CD8-positive, alpha-beta memory T cell (primary cell): Measurements from ENCODE around the gene PGAP2. TPM values are rescaled to one million over a fixed set of nuclear protein-coding genes. Genes with fewer than 3 reads are reported as not detected.
A peak's percentile ranks its signal among the peaks of the same experiment; 100 is the strongest.

ENCODE experiments used
- CTCF ChIA-PET: fragments of 350-600 bp; sonication (Branson Sonifier 250); formaldehyde crosslinking; loops from one replicate; lab custom pipeline; 2021; ENCODE audit warnings: antibody characterized with exemption; lab: Charles Lee
- POLR2A ChIA-PET: fragments of 350-600 bp; sonication (Branson Sonifier 250); formaldehyde crosslinking; loops from one replicate; lab custom pipeline; 2021; ENCODE audit warnings: antibody characterized with exemption; lab: Charles Lee
- DNase-seq, 5 donors: peaks; one replicate each; pipeline versions ENCODE4 v3.0.0 to v3.0.0-alpha.2; 2020 to 2022; ENCODE audit warnings: mixed read lengths in 1 of 5
- H3K27ac ChIP-seq: one replicate; pipeline ENCODE4 v1.7.0; 2013; ENCODE audit warnings: low read depth, mild to moderate bottlenecking, low read length, moderate library complexity
- H3K27me3 ChIP-seq: 2 replicates; pipeline ENCODE4 v1.7.0; 2013; ENCODE audit warnings: low read length, mild to moderate bottlenecking; ENCODE audit not compliant: insufficient read depth, poor library complexity, severe bottlenecking
- H3K36me3 ChIP-seq: 2 replicates; pipeline ENCODE4 v1.7.0; 2013; ENCODE audit warnings: mild to moderate bottlenecking, low read length, moderate library complexity; ENCODE audit not compliant: insufficient read depth
- H3K4me1 ChIP-seq: 2 replicates; pipeline ENCODE4 v1.7.0; 2013; ENCODE audit warnings: mild to moderate bottlenecking, low read length, moderate library complexity; ENCODE audit not compliant: insufficient read depth
- H3K4me3 ChIP-seq: 2 replicates; pipeline ENCODE4 v1.7.0; 2013; ENCODE audit warnings: mild to moderate bottlenecking, low read length
- H3K9me3 ChIP-seq: 2 replicates; pipeline ENCODE4 v1.7.0; 2013; ENCODE audit warnings: mild to moderate bottlenecking, low read length
- H3K27ac Mint-ChIP-seq, 8 donors: one replicate each; pipeline ENCODE4 v1.8.0; 2020 to 2021; ENCODE audit warnings: mixed read lengths in 8 of 8, mild to moderate bottlenecking in 6 of 8, inconsistent platforms in 3 of 8, moderate library complexity in 3 of 8
- H3K27me3 Mint-ChIP-seq, 2 donors: one replicate each; pipeline ENCODE4 v1.8.0; 2020 to 2021; ENCODE audit warnings: mixed read lengths in 2 of 2, mild to moderate bottlenecking in 1 of 2, moderate library complexity in 1 of 2
- H3K36me3 Mint-ChIP-seq, 3 donors: one replicate each; pipeline ENCODE4 v1.8.0; 2020 to 2021; ENCODE audit warnings: mixed read lengths in 3 of 3, inconsistent platforms in 1 of 3, mild to moderate bottlenecking in 1 of 3
- H3K4me1 Mint-ChIP-seq, 3 donors: one replicate each; pipeline ENCODE4 v1.8.0; 2020 to 2021; ENCODE audit warnings: mixed read lengths in 3 of 3, inconsistent platforms in 1 of 3, mild to moderate bottlenecking in 1 of 3
- H3K4me3 Mint-ChIP-seq, 7 donors: one replicate each; pipeline ENCODE4 v1.8.0; 2020 to 2021; ENCODE audit warnings: mixed read lengths in 7 of 7, mild to moderate bottlenecking in 6 of 7, moderate library complexity in 4 of 7, inconsistent platforms in 2 of 7
- H3K9me3 Mint-ChIP-seq, 5 donors: one replicate each; pipeline ENCODE4 v1.8.0; 2020 to 2022; ENCODE audit warnings: mixed read lengths in 5 of 5, mild to moderate bottlenecking in 3 of 5, moderate library complexity in 2 of 5, inconsistent platforms in 1 of 5
- polyA plus RNA-seq: library from polyadenylated mRNA; unstranded; fragments of 300-500 nt; fragmentation: Illumina TruSeq; gene quantifications from one replicate; pipeline ENCODE4 v1.2.3, GENCODE V29; 2021
- total RNA-seq, 2 experiments: library from RNA; stranded (reverse); gene quantifications; one replicate each; pipeline ENCODE4 v1.2.3, GENCODE V29; 2021

The PGAP2 gene
- total and polyA plus RNA-seq, 3 experiments from 2014 or later: 16.1 to 40.2 (median 38.9) TPM

DNA sequence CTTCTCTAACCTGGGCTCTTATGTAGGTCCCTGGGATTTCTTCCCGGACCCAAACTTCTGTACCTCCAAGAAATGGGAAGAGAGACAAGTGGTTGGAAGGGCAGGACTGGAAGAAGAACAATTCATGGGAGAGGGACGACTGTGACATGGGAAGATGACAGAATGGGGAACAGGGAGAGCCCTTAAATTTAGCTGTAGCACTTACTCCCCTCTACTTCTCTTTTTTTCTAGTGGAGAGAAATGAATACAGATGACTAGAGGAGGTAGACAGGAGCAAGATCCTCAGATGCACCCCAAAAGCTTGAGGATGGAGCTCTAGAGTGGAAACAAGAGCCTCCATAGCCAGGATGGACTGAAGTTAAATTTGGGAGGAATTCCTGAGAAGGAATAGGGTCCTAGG, 30.1 kb downstream of the PGAP2 start:
- CTCF ChIA-PET: interaction anchor here (0.5 to 14.4 kb wide), 6 partner anchors 13 to 234 kb away, joined by 3 to 297 read pairs (median 4); partner anchors contain the start of gene STIM1
- peak overlapping the region; percentile 90 to 98 (median 96) for H3K27ac Mint-ChIP-seq
- peaks cover 65 to 79% (median 73%) of the 10 kb centered on the region in 3 donors for H3K4me1 Mint-ChIP-seq
- Histone ChIP-seq H3K4me1 (peaks cover 63% of the 10 kb centered on the region), H3K4me3 (peak overlapping the region; percentile 69), H3K36me3 (peaks cover 4% of the 10 kb centered on the region), H3K27me3 (no peaks in the 10 kb centered on the region), H3K27ac (peak overlapping the region; percentile 86), H3K9me3 (no peaks in the 10 kb centered on the region)
- DNase-seq: no peak
- peaks cover 0 to 50% (median 15%) of the 10 kb centered on the region in 3 donors for H3K36me3 Mint-ChIP-seq
- POLR2A ChIA-PET: interaction anchor here (4.7 kb wide), 1 partner anchor 15 kb away, joined by 157 read pairs; the partner anchor contains the start of gene STIM1
- peaks cover 0 to 4% of the 10 kb centered on the region in 2 donors for H3K27me3 Mint-ChIP-seq
- no peaks in the 10 kb centered on the region for H3K9me3 Mint-ChIP-seq
- H3K4me3 Mint-ChIP-seq: peak overlapping the region; percentile 92 to 96 (median 95)

DNA sequence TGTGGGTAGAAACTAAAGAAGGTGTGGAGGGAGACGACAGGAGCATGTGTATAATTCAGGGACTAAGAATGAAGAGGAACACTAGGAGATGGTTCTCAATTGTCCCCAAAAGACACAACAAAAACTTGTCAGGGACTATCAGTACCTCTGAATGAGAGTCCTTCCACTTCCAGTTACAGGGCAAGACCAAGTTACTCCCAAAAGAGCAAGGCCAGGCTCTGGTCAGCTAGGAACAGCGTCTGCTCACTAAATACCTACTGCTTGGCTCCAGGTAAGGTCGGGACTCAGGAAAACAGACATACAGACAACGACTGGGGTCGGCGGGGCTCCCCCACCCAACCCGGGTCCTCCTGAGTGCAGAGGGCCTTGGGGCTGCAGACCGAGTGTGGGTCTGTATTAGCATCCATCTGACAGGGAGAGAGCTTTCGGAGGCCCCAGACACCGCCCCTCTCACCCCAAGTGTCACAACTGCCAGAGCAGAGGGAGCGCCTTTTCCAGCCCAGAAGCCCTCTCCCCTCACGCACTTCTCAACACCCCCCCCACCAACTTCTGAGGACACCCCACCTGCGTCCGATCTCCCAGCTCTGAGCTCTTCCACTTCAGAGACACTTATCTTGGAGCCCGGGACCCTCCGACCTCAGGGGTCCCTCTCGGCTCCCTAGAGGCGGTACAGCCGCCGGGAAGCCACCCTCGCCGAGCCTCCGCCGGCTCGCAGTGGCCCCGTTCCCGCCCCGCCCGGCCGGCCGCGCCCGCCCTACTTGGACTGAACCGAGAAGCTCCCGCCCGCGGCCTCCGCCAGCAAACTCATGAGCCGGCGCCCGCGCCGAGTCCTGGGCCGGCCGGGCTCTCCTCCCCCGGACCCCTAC, 31.9 kb downstream of the PGAP2 start:
- POLR2A ChIA-PET: interaction anchor here (0.5 to 4.7 kb wide), 13 partner anchors 8 to 233 kb away, joined by 3 to 157 read pairs (median 9); partner anchors contain the start of genes NUP98, PGAP2 and STIM1
- CTCF ChIA-PET: interaction anchor here (1.0 to 14.4 kb wide), 13 partner anchors 10 to 233 kb away, joined by 3 to 297 read pairs (median 20); partner anchors contain the start of genes NUP98, PGAP2 and STIM1
- Histone ChIP-seq H3K4me3 (peak overlapping the region; percentile 69), H3K27me3 (no peaks in the 10 kb centered on the region), H3K36me3 (no peaks in the 10 kb centered on the region), H3K9me3 (no peaks in the 10 kb centered on the region), H3K4me1 (peaks cover 46% of the 10 kb centered on the region), H3K27ac (peak overlapping the region; percentile 86)
- Mint-ChIP-seq H3K4me3 (peak overlapping the region; percentile 92 to 96 (median 95)), H3K27me3 (peaks cover 0 to 4% of the 10 kb centered on the region in 2 donors), H3K36me3 (peaks cover 0 to 32% (median 9%) of the 10 kb centered on the region in 3 donors), H3K9me3 (no peaks in the 10 kb centered on the region), H3K4me1 (peaks cover 48 to 62% (median 55%) of the 10 kb centered on the region in 3 donors), H3K27ac (peak overlapping the region; percentile 90 to 98 (median 96))
- peak in 4 of 5 donors; percentile 12 to 62 (median 40) for DNase-seq

DNA sequence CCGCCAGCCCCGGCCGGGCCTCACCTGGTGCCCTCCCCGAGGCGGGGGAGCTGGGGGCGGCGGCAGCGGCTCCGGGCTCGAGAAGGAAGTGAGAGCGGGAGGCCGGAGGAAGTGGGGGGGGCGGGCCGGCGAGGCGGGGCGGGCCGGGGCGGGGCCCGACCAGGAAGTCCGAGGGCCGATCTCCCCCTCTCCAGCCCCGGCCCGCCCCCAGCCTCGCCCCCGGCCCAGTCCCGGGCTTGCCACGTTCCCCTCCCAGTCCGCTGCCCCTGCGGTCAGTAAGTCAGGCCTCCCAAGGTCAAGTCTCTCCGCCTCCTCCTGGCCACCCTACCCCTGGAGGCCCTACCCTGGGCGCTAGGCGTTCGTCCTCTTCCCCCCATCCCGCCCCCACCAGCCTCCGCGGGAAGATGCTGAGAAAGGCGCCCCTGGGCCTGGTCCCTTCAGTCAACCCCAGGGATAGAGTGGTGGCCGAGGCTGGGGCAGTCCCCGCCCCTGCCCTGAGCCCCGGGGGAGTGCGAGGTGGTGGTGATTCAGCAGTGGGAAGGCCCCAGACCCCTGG, 32.6 kb downstream of the PGAP2 start, which contains the start of gene RHOG:
Gene RHOG, minus strand, starts transcription at position 90 of the 556 bp plus-strand sequence. CDS start 12,821 bp downstream, outside the sequence.
- Histone ChIP-seq H3K27ac (peak within 1 kb of the TSS; percentile 86), H3K9me3 (no peaks in the 10 kb centered on the region), H3K27me3 (no peaks in the 10 kb centered on the region), H3K36me3 (no peaks in the 10 kb centered on the region), H3K4me1 (peaks cover 39% of the 10 kb centered on the region), H3K4me3 (peak within 1 kb of the TSS; percentile 69)
- Mint-ChIP-seq H3K27ac (peak within 1 kb of the TSS; percentile 94 to 99 (median 97)), H3K4me1 (peaks cover 41 to 55% (median 48%) of the 10 kb centered on the region in 3 donors), H3K36me3 (peaks cover 0 to 27% (median 5%) of the 10 kb centered on the region in 3 donors), H3K9me3 (no peaks in the 10 kb centered on the region), H3K4me3 (peak within 1 kb of the TSS; percentile 92 to 96 (median 95)), H3K27me3 (peaks cover 0 to 4% of the 10 kb centered on the region in 2 donors)
- ChIA-PET POLR2A (interaction anchor here (0.5 to 4.7 kb wide), 18 partner anchors 9 to 232 kb away, joined by 3 to 157 read pairs (median 7); partner anchors contain the start of genes NUP98, PGAP2 and STIM1), CTCF (interaction anchor here (0.8 to 14.4 kb wide), 23 partner anchors 10 to 234 kb away, joined by 3 to 297 read pairs (median 5); partner anchors contain the start of genes NUP98, PGAP2 and STIM1)
- peak in 3 of 5 donors; percentile 58 to 80 (median 64) for DNase-seq

DNA sequence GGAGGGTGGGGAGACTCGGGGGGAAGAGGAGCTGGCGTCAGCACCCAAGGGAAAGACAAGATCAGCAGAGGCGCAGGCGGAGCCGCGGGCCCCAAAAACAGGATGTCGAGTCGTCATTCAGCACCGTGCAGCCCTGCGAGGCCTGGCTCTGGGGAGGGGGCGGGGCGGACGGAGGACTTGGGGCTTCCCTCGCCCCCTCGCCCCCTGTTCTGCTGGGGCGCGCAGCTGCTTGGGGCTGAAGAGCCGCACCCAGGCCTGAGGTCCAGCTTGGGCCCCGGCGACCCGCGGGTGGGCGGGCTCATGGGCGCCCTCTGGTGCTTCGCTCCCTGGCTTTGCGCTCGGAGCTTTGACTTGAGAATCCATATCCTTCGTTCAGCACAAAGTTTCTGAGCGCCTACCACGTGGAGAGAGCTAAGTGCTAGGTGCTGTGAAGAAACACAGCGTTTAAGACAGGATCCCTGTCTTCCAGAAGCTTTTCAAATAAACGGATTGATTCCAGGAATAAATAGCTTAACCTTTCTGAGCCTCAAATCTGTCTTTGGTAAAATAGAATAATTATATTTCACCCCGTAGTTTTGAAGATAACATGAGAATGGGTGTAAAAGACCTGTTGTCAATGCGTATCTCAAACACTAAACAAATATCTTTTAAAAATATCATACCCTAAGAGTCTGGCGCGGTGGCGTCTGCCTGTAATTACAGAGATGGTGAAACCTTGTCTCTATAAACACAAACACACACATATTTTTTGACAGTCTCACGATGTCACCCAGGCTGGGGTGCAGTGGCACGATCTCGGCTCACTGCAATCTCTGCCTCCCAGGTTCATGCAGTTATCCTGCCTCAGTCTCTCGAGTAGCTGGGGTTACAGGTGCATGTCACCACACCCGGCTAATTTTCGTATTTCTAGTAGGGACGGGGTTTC, 33.3 kb downstream of the PGAP2 start:
- Histone ChIP-seq H3K36me3 (no peaks in the 10 kb centered on the region), H3K9me3 (no peaks in the 10 kb centered on the region), H3K27ac (peak overlapping the region; percentile 86), H3K4me1 (peaks cover 32% of the 10 kb centered on the region), H3K27me3 (no peaks in the 10 kb centered on the region), H3K4me3 (peak overlapping the region; percentile 60)
- Mint-ChIP-seq H3K4me3 (peak overlapping the region; percentile 85 to 96 (median 91)), H3K36me3 (peaks cover 0 to 27% (median 5%) of the 10 kb centered on the region in 3 donors), H3K9me3 (no peaks in the 10 kb centered on the region), H3K4me1 (peaks cover 37 to 48% (median 43%) of the 10 kb centered on the region in 3 donors), H3K27ac (peak overlapping the region; percentile 94 to 99 (median 96)), H3K27me3 (peaks cover 0 to 4% of the 10 kb centered on the region in 2 donors)
- ChIA-PET POLR2A (interaction anchor here (0.7 to 4.7 kb wide), 16 partner anchors 10 to 231 kb away, joined by 3 to 157 read pairs (median 7); partner anchors contain the start of genes NUP98, PGAP2 and STIM1), CTCF (interaction anchor here (0.7 to 14.4 kb wide), 29 partner anchors 9 to 253 kb away, joined by 3 to 297 read pairs (median 4); partner anchors contain the start of genes NUP98, PGAP2 and STIM1)
- DNase-seq: peak; percentile 89 to 97 (median 96)

DNA sequence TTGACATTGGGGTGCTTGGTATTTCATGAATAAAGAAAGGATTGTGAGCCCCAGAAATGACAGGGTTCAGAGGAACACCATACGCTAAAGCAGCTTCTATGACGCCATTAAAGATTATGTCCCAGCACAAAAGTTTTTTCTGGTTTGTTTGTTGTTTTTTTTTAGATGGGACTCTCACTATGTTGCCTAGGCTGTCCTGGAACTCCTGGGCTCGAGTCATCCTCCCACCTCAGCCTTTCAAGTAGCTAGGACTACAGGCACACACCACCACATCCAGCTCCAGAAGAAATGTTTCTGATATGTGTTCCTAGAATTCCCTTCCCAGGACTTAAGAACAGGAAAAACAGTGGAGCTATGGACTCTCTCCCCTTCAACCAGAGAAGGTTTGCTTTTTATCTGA, 35.0 kb downstream of the PGAP2 start:
- peaks cover 0 to 8% of the 10 kb centered on the region in 2 donors for H3K27me3 Mint-ChIP-seq
- no peaks in the 10 kb centered on the region for H3K27me3 ChIP-seq
- H3K4me1 Mint-ChIP-seq: peaks cover 22 to 32% (median 26%) of the 10 kb centered on the region in 3 donors
- H3K9me3 ChIP-seq: no peaks in the 10 kb centered on the region
- H3K9me3 Mint-ChIP-seq: no peaks in the 10 kb centered on the region
- peak overlapping the region in 1 of 7 donors; percentile 23 for H3K4me3 Mint-ChIP-seq
- H3K27ac Mint-ChIP-seq: peak overlapping the region in 6 of 8 donors; percentile 6 to 84 (median 76)
- peaks cover 0 to 21% (median under 1%) of the 10 kb centered on the region in 3 donors for H3K36me3 Mint-ChIP-seq
- H3K27ac ChIP-seq: no peak overlapping the region
- H3K4me1 ChIP-seq: peaks cover 16% of the 10 kb centered on the region
- CTCF ChIA-PET: interaction anchor here (13.6 to 14.4 kb wide), 2 partner anchors 8 to 226 kb away, joined by 297 to 407 read pairs; partner anchors contain the start of gene STIM1
- no peak for DNase-seq
- H3K4me3 ChIP-seq: no peak overlapping the region
- no peaks in the 10 kb centered on the region for H3K36me3 ChIP-seq
- POLR2A ChIA-PET: no interaction called here

DNA sequence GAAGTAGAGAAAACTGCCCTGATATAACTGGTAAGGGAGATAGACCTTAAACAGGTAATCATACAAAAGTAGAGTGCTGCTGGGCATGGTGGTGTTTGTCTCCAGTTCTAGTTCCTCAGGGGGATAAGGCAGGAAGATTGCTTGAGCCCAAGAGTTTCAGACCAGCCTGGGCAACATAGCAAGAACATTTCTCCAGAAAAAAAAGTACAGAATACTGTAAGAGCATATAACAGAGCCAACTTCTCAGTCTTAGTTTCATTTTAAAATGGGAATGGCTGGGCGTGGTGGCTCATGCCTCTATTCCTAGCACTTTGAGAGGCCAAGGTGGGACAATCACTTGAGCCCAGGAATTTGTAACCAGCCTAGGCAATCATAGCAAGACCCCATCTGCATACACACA, 36.9 kb downstream of the PGAP2 start:
- Mint-ChIP-seq H3K27ac (peak overlapping the region in 1 of 8 donors; percentile 37), H3K27me3 (peaks cover 0 to 4% of the 10 kb centered on the region in 2 donors), H3K9me3 (no peaks in the 10 kb centered on the region), H3K36me3 (peaks cover 0 to 4% (median 0%) of the 10 kb centered on the region in 3 donors), H3K4me3 (peak overlapping the region in 1 of 7 donors; percentile 2), H3K4me1 (peaks cover 12 to 22% (median 17%) of the 10 kb centered on the region in 3 donors)
- Histone ChIP-seq H3K9me3 (no peaks in the 10 kb centered on the region), H3K27ac (no peak overlapping the region), H3K4me3 (no peak overlapping the region), H3K36me3 (no peaks in the 10 kb centered on the region), H3K27me3 (no peaks in the 10 kb centered on the region), H3K4me1 (peaks cover 8% of the 10 kb centered on the region)
- POLR2A ChIA-PET: no interaction called here
- DNase-seq: no peak
- CTCF ChIA-PET: interaction anchor here (1.2 to 14.4 kb wide), 5 partner anchors 6 to 224 kb away, joined by 4 to 407 read pairs (median 7); partner anchors contain the start of gene STIM1
